GM23338 (cell line): Measurements from ENCODE around the gene PACSIN1. TPM values are rescaled to one million over a fixed set of nuclear protein-coding genes. Genes with fewer than 3 reads are reported as not detected.

Source experiments
- ATAC-seq: fragments of 200-7000 bp; cut with Tn5 transposase; 3 replicates; pipeline ENCODE4 v1.9.1; 2020
- DNase-seq: peaks from one replicate; pipeline ENCODE4 v3.0.0-alpha.2; 2015; ENCODE audit warnings: low spot score
- H2AFZ ChIP-seq: fragments of 200-600 bp; sonication (generic); 2 replicates; pipeline ENCODE4 v1.8.0; 2016; ENCODE audit warnings: antibody characterized with exemption, mild to moderate bottlenecking, moderate library complexity
- H3F3A ChIP-seq: fragments of 200-600 bp; sonication (generic); replicated peaks from 2 replicates; pipeline ENCODE4 v1.8.0; 2017; ENCODE audit warnings: antibody characterized with exemption, mixed run types, low read depth
- H3K27ac ChIP-seq: fragments of 200-600 bp; sonication (generic); 2 replicates; pipeline ENCODE4 v1.6.1; 2016; ENCODE audit warnings: low read depth
- H3K27me3 ChIP-seq: fragments of 200-600 bp; sonication (generic); 2 replicates; pipeline ENCODE4 v1.8.0; 2016; ENCODE audit warnings: mild to moderate bottlenecking, mixed run types, moderate library complexity; ENCODE audit not compliant: insufficient read depth
- H3K36me3 ChIP-seq: fragments of 200-600 bp; sonication (generic); 2 replicates; pipeline ENCODE4 v1.8.0; 2016; ENCODE audit warnings: mild to moderate bottlenecking; ENCODE audit not compliant: insufficient read depth
- H3K4me1 ChIP-seq: fragments of 200-600 bp; sonication (generic); 2 replicates; pipeline ENCODE4 v1.8.0; 2016; ENCODE audit warnings: mild to moderate bottlenecking, moderate library complexity; ENCODE audit not compliant: insufficient read depth
- H3K4me2 ChIP-seq: fragments of 200-600 bp; sonication (generic); 2 replicates; pipeline ENCODE4 v1.7.1; 2017; ENCODE audit warnings: mixed run types
- H3K4me3 ChIP-seq: fragments of 200-600 bp; sonication (generic); 2 replicates; pipeline ENCODE4 v1.6.1; 2016; ENCODE audit warnings: mixed run types
- H3K79me2 ChIP-seq: fragments of 200-600 bp; sonication (generic); replicated peaks from 2 replicates; pipeline ENCODE4 v1.8.0; 2017; ENCODE audit warnings: mild to moderate bottlenecking; ENCODE audit not compliant: insufficient read depth
- H3K9me2 ChIP-seq: fragments of 200-600 bp; sonication (generic); 2 replicates; pipeline ENCODE4 v1.8.0; 2017; ENCODE audit not compliant: insufficient read depth
- H4K20me1 ChIP-seq: fragments of 200-600 bp; sonication (generic); replicated peaks from 2 replicates; pipeline ENCODE4 v1.8.0; 2017; ENCODE audit warnings: mild to moderate bottlenecking; ENCODE audit not compliant: insufficient read depth
- H3K27ac Mint-ChIP-seq: 2 replicates; pipeline ENCODE4 v1.8.0; 2020; ENCODE audit warnings: inconsistent platforms, mild to moderate bottlenecking, moderate library complexity, mixed read lengths
- H3K27me3 Mint-ChIP-seq: 3 replicates; pipeline ENCODE4 v1.8.0; 2022; ENCODE audit warnings: low read depth, mild to moderate bottlenecking, moderate library complexity, mixed read lengths, inconsistent platforms; ENCODE audit not compliant: insufficient read depth, poor library complexity
- H3K36me3 Mint-ChIP-seq: 3 replicates; pipeline ENCODE4 v1.8.0; 2021; ENCODE audit warnings: low read depth, mild to moderate bottlenecking, inconsistent platforms, moderate library complexity, mixed read lengths
- H3K4me1 Mint-ChIP-seq: 3 replicates; pipeline ENCODE4 v1.8.0; 2020; ENCODE audit warnings: mild to moderate bottlenecking, inconsistent platforms, mixed read lengths
- H3K4me3 Mint-ChIP-seq: 3 replicates; pipeline ENCODE4 v1.8.0; 2021; ENCODE audit warnings: moderate library complexity, mild to moderate bottlenecking, inconsistent platforms, mixed read lengths
- H3K9me3 Mint-ChIP-seq: 3 replicates; pipeline ENCODE4 v1.8.0; 2020; ENCODE audit warnings: moderate library complexity, mild to moderate bottlenecking, inconsistent platforms, mixed read lengths
- CREB1 ChIP-seq: fragments of 250-450 bp; sonication (Bioruptor Pico); IDR thresholded peaks from 2 replicates; pipeline ENCODE4 v1.5.0; 2020; ENCODE audit warnings: low read depth, mild to moderate bottlenecking, moderate library complexity
- EZH2 ChIP-seq: fragments of 200-600 bp; sonication (generic); IDR thresholded peaks from one replicate; pipeline ENCODE4 v1.8.0; 2017; ENCODE audit warnings: antibody characterized with exemption, mild to moderate bottlenecking, low read depth; ENCODE audit not compliant: unreplicated experiment
- EZH2phosphoT487 ChIP-seq: fragments of 200-600 bp; sonication (generic); IDR thresholded peaks from one replicate; pipeline ENCODE4 v1.8.1; 2018; ENCODE audit warnings: antibody characterized with exemption; ENCODE audit not compliant: unreplicated experiment
- JUNB ChIP-seq: IDR thresholded peaks from one replicate; pipeline ENCODE4 v1.6.1; 2016; ENCODE audit warnings: antibody characterized with exemption; ENCODE audit not compliant: unreplicated experiment
- NANOG ChIP-seq: IDR thresholded peaks from 2 replicates; pipeline ENCODE4 v1.6.1; 2016; ENCODE audit warnings: antibody characterized with exemption, borderline replicate concordance
- STAT1 ChIP-seq: IDR thresholded peaks from one replicate; pipeline ENCODE4 v1.6.1; 2016; ENCODE audit warnings: antibody characterized with exemption; ENCODE audit not compliant: unreplicated experiment
- ZNF114 ChIP-seq: fragments of 250-450 bp; sonication (Bioruptor Pico); IDR thresholded peaks from 2 replicates; pipeline ENCODE4 v1.5.0; 2020; ENCODE audit warnings: mild to moderate bottlenecking, moderate library complexity
- ZNF331 ChIP-seq: fragments of 250-450 bp; sonication (Bioruptor Pico); IDR thresholded peaks from 2 replicates; pipeline ENCODE4 v1.5.0; 2020; ENCODE audit warnings: low read depth, mild to moderate bottlenecking, moderate library complexity
- ZNF462 ChIP-seq: fragments of 250-450 bp; sonication (Bioruptor Pico); IDR thresholded peaks from 2 replicates; pipeline ENCODE4 v1.5.0; 2020; ENCODE audit warnings: mild to moderate bottlenecking, moderate library complexity
- polyA plus RNA-seq: library from polyadenylated mRNA; unstranded; fragments of >200 nt; fragmentation: Nextera tagmentation; extraction: Ambion mirVana; gene quantifications from 2 replicates; pipeline ENCODE4 v1.2.1, GENCODE V29; 2016
- total RNA-seq: library from RNA; depleted of rRNA; stranded (reverse); fragments of >200 nt; shearing (Covaris generic); gene quantifications from 2 replicates; pipeline ENCODE4 v1.2.3, GENCODE V29; 2014
- TF ChIP-seq, protein P1 (sequence below): IDR thresholded peaks from one replicate; pipeline ENCODE4 v1.6.1; 2018; ENCODE audit warnings: antibody characterized with exemption; ENCODE audit not compliant: unreplicated experiment
- TF ChIP-seq, protein P2 (sequence below): IDR thresholded peaks from 2 replicates; pipeline ENCODE4 v1.6.1; 2016; ENCODE audit warnings: antibody characterized with exemption

PACSIN1 gene
- total and polyA plus RNA-seq, 2 experiments from 2014 or later = 5.2 to 8.7 TPM

GRCh38 chr6:34437644-34437970, 28.3 kb upstream of the PACSIN1 start:
- H3K27me3 ChIP-seq = no peaks in the 10 kb centered on the region
- H3K4me1 Mint-ChIP-seq = no peaks in the 10 kb centered on the region
- H4K20me1 ChIP-seq = no peaks in the 10 kb centered on the region

More at GRCh38 chr6:34437644-34437970, 28.3 kb upstream of the PACSIN1 start:
- Histone ChIP-seq H3K27ac (no peak overlapping the region), H3K36me3 (no peaks in the 10 kb centered on the region), H2AFZ (no peak overlapping the region), H3K79me2 (no peaks in the 10 kb centered on the region), H3K4me2 (no peak overlapping the region), H3K4me1 (no peaks in the 10 kb centered on the region), H3K4me3 (no peak overlapping the region), H3F3A (no peaks in the 10 kb centered on the region), H3K9me2 (no peaks in the 10 kb centered on the region)
- Mint-ChIP-seq H3K9me3 (peaks cover 30% of the 10 kb centered on the region), H3K27ac (no peak overlapping the region), H3K36me3 (peaks cover 13% of the 10 kb centered on the region; the same call in 2 of the 3 replicates), H3K4me3 (no peak overlapping the region), H3K27me3 (peaks cover 3% of the 10 kb centered on the region)
- DNase-seq (no peak), ATAC-seq (no peak)
- TF ChIP-seq EZH2 (no peak), CREB1 (CRISPR knock-in tag) (no peak), NANOG (no peak), EZH2phosphoT487 (no peak), STAT1 (no peak), ZNF462 (CRISPR knock-in tag) (no peak), ZNF114 (CRISPR knock-in tag) (no peak), JUNB (no peak), ZNF331 (no peak)
- TF ChIP-seq, protein P1, sequence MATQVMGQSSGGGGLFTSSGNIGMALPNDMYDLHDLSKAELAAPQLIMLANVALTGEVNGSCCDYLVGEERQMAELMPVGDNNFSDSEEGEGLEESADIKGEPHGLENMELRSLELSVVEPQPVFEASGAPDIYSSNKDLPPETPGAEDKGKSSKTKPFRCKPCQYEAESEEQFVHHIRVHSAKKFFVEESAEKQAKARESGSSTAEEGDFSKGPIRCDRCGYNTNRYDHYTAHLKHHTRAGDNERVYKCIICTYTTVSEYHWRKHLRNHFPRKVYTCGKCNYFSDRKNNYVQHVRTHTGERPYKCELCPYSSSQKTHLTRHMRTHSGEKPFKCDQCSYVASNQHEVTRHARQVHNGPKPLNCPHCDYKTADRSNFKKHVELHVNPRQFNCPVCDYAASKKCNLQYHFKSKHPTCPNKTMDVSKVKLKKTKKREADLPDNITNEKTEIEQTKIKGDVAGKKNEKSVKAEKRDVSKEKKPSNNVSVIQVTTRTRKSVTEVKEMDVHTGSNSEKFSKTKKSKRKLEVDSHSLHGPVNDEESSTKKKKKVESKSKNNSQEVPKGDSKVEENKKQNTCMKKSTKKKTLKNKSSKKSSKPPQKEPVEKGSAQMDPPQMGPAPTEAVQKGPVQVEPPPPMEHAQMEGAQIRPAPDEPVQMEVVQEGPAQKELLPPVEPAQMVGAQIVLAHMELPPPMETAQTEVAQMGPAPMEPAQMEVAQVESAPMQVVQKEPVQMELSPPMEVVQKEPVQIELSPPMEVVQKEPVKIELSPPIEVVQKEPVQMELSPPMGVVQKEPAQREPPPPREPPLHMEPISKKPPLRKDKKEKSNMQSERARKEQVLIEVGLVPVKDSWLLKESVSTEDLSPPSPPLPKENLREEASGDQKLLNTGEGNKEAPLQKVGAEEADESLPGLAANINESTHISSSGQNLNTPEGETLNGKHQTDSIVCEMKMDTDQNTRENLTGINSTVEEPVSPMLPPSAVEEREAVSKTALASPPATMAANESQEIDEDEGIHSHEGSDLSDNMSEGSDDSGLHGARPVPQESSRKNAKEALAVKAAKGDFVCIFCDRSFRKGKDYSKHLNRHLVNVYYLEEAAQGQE = no peak
- TF ChIP-seq, protein P2, sequence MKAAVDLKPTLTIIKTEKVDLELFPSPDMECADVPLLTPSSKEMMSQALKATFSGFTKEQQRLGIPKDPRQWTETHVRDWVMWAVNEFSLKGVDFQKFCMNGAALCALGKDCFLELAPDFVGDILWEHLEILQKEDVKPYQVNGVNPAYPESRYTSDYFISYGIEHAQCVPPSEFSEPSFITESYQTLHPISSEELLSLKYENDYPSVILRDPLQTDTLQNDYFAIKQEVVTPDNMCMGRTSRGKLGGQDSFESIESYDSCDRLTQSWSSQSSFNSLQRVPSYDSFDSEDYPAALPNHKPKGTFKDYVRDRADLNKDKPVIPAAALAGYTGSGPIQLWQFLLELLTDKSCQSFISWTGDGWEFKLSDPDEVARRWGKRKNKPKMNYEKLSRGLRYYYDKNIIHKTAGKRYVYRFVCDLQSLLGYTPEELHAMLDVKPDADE = no peak
